NB4 (cell line): ENCODE results near the gene WDR35.

Experiments used
- DNase-seq: peaks from one replicate; pipeline ENCODE4 v3.0.0; 2010; ENCODE audit warnings: low read depth
- H3K4me3 ChIP-seq: one replicate; pipeline ENCODE4 v1.5.1; 2011; ENCODE audit warnings: mild to moderate bottlenecking, low read depth, low read length, moderate library complexity
- MYC ChIP-seq: IDR thresholded peaks from 2 replicates; pipeline ENCODE4 v1.6.1; 2011; ENCODE audit warnings: low read depth, low read length
- POLR2A ChIP-seq: IDR thresholded peaks from 2 replicates; pipeline ENCODE4 v1.6.1; 2011; ENCODE audit warnings: mild to moderate bottlenecking; ENCODE audit not compliant: insufficient read length; ENCODE audit errors: extremely low read depth
- TF ChIP-seq, protein P1 (sequence below): IDR thresholded peaks from 2 replicates; pipeline ENCODE4 v1.6.1; 2011; ENCODE audit warnings: low read depth, low read length
- TF ChIP-seq, protein P2 (sequence below): IDR thresholded peaks from one replicate; pipeline ENCODE4 v1.5.1; 2012; ENCODE audit warnings: low read depth, low read length

Gene WDR35

DNA sequence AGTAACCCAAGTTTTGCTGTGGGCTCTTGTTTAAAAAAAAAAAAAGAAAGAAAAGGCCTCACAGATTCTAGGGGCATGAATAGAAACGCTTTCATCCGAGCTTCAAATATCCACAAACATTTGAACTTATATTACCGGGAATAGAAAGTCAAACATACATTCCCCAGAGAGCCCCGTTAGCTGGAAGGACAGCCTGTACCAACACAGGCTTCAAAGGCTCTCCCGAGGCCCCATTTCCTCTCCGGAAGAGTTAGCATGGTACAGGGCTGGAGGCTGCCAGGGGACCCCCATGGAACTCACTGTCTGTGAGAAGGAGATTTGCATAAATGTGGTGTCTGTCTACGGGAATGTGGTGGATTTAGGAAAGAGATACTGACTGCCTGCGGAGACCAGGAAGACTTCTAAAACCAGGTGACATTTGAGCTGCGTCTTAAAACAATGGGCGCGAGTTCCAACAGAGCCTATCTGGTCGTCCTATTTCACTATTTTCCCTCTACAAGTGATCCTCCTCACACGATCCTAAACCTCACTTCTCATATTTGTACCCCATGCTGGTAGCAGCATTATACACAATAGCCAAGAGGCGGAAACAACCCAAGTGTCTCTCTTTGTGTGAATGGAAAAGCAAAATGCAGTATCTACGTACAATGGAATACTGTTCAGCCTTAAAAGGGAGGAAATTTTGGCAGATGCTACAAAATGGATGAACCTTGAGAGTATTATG is 23.4 kb upstream of the WDR35 start:
- H3K4me3 ChIP-seq, result no peak overlapping the region
- no peak for TF ChIP-seq POLR2A
- TF ChIP-seq, protein P1, sequence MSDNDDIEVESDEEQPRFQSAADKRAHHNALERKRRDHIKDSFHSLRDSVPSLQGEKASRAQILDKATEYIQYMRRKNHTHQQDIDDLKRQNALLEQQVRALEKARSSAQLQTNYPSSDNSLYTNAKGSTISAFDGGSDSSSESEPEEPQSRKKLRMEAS, result no peak
- no peak for TF ChIP-seq MYC
- TF ChIP-seq, protein P2, sequence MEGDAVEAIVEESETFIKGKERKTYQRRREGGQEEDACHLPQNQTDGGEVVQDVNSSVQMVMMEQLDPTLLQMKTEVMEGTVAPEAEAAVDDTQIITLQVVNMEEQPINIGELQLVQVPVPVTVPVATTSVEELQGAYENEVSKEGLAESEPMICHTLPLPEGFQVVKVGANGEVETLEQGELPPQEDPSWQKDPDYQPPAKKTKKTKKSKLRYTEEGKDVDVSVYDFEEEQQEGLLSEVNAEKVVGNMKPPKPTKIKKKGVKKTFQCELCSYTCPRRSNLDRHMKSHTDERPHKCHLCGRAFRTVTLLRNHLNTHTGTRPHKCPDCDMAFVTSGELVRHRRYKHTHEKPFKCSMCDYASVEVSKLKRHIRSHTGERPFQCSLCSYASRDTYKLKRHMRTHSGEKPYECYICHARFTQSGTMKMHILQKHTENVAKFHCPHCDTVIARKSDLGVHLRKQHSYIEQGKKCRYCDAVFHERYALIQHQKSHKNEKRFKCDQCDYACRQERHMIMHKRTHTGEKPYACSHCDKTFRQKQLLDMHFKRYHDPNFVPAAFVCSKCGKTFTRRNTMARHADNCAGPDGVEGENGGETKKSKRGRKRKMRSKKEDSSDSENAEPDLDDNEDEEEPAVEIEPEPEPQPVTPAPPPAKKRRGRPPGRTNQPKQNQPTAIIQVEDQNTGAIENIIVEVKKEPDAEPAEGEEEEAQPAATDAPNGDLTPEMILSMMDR, result no peak
- no peak for DNase-seq

DNA sequence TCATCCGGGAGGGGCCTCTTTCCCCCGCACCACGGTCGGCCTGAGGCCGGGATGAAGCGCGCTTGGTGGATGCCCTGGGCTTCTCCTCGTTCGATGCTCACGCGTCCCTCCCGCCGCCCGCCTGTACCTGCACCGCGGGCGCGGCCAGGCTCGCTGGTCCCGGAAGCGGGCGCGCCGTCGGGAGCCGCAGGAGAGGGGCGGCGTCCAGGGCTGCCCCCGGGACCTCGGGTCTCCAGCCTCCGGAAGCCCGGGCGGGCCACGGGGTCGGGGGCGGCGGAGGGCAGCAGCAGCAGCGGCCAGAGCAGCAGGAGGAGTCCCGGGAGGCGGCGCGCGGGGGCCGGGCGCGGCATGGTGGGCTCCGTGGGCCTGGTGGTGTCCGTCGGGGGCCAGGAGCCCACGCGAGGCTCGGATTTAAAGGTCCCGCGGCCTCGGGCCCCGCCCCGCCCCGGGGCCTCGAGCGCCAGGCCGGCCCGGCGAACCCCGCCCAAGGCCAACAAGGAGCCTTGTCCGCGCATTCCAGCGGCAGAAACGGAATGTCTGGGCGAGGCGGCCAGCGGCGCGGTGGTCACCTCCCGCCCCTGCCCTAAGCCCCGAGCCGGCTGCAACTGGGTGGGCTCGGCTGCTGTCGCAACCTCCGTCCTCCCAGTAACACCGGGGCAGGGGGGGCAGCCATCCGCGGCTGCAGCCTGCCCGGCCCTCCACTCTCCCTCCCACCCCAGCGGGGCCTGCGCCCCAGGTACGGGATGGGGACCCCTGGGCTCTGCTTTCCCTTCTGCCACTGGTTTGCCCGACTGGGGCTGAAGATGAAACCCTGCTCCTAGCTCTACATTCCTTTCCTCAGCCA is 22.6 kb upstream of the WDR35 start, which contains the start of gene MATN3:
TSS of gene MATN3 (minus strand) at position 387 of the 844 bp plus-strand sequence. CDS start at position 350, 37 bp downstream.
- TF ChIP-seq POLR2A, result no peak
- TF ChIP-seq, protein P1, result no peak
- DNase-seq, result no peak
- H3K4me3 ChIP-seq, result no peak within 1 kb of the TSS

DNA sequence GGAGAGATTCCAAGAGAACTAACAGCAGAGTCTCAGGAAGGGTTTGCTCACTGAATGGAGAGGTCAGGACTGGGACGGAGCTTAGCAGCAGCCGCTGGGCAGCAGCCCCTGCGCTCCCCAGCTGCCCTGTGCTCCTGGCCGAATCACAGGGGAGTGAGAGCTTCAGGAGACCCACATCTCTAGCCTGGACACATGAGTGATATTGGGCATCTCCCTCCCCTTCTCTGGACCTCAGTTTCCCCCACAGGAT is 22.1 kb upstream of the WDR35 start:
- DNase-seq, result no peak
- no peak overlapping the region for H3K4me3 ChIP-seq
- TF ChIP-seq, protein P1, result no peak
- TF ChIP-seq POLR2A, result no peak
- TF ChIP-seq, protein P2, result no peak
- TF ChIP-seq MYC, result no peak

DNA sequence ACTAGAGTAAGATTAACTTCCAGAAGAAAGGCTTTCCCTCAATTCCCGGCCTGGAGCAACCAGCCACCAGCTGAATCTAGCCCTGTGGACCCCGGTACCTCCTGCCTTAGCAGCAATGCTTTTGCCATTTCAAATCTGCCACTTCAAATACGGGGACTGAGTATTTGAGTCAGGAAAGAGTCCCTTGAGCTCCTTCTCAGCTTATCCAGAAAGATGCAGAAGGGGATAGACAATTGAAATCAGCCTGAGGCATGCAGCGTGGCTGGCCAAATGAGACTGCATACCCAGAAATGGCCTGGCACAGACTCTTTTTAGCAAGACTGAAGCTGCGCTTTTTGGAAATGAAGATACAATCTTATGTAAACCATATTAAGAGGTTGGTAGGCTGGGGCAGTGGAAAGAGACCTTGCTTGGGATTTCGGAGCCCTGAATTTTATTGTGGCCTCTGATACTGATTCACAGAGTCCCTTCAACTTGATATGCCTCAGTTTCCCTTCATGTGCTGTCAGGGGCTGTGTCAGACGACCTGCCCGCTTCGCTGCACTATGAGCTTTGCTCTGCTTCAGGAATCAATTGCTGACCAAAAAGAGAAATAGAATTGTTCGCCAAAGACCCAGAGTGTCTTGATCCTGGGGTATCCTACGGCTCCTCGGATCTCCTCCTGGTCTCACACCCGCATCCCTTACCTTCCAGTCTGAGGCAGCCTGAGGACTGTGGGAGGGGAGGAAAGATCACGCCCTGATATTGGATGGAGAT is 21.5 kb upstream of the WDR35 start:
- TF ChIP-seq POLR2A, result no peak
- TF ChIP-seq MYC, result no peak
- TF ChIP-seq, protein P2, result no peak
- TF ChIP-seq, protein P1, result no peak
- no peak for DNase-seq
- no peak overlapping the region for H3K4me3 ChIP-seq

DNA sequence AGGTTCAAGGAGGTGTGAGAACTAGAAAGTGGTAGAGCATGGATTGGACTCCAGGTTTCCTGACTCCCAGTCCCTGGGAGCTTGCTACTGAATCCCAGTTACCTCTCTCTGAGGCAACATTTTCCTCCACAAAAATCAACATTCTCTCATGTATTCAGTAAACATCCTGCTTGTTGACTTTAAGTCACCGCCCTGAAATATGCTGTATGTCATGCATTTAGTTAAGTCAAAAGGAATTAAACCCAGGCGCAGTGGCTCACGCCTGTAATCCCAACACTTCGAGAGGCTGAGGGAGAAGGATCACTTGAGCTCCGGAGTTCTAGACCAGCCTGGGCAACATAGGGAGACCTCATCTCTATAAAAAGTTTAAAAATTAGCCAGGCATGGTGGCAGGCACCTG is 18.8 kb upstream of the WDR35 start:
- no peak overlapping the region for H3K4me3 ChIP-seq
- TF ChIP-seq, protein P2, result no peak
- no peak for TF ChIP-seq MYC
- TF ChIP-seq POLR2A, result no peak
- TF ChIP-seq, protein P1, result no peak
- no peak for DNase-seq

DNA sequence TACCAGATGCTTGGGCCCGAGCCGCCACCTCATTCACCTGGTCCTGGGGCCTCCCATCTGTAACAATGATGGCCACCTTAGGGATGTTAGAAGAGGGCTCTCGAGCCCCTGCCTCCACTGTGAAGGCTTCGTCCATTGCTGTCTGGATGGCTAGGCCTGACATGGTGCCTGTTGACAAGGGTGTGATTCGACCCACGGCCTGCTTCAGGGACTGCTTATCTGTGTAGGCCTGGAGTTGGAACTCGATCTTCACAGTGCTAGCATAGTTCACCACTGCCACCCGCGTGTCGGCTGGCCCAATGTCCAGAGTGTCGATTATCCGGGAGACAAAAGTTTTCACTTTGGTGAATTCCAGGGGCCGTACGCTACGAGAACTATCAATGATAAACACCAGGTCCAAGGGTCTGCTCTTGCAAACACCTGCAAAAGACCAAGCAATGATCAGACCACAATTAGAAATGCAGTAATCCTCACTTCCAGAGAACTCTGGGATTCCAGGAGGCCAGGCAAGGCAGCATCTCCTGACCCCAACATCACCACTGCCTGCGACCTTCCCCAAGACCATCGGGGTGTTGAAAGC is 16.1 kb upstream of the WDR35 start:
- no peak overlapping the region for H3K4me3 ChIP-seq
- TF ChIP-seq, protein P2, result no peak
- no peak for DNase-seq
